Chondrocyte (in vitro differentiated cells): Measurements from ENCODE around the gene TRIM45. TPM values are rescaled to one million over a fixed set of nuclear protein-coding genes. Genes with fewer than 3 reads are reported as not detected.

Experiments
- DNase-seq: peaks from one replicate; pipeline ENCODE4 v3.0.0; 2021; ENCODE audit warnings: mixed read lengths, low spot score
- H3K27ac Mint-ChIP-seq: one replicate; pipeline ENCODE4 v1.8.0; 2021; ENCODE audit warnings: mild to moderate bottlenecking, moderate library complexity, mixed read lengths; ENCODE audit not compliant: unreplicated experiment
- H3K27me3 Mint-ChIP-seq: 2 replicates; pipeline ENCODE4 v1.8.0; 2021; ENCODE audit warnings: low read depth, mixed read lengths
- H3K36me3 Mint-ChIP-seq: 2 replicates; pipeline ENCODE4 v1.8.0; 2021; ENCODE audit warnings: low read depth, mixed read lengths
- H3K4me1 Mint-ChIP-seq: 2 replicates; pipeline ENCODE4 v1.8.0; 2021; ENCODE audit warnings: low read depth, mild to moderate bottlenecking, mixed read lengths
- H3K4me3 Mint-ChIP-seq: one replicate; pipeline ENCODE4 v1.8.0; 2021; ENCODE audit warnings: mild to moderate bottlenecking, moderate library complexity, mixed read lengths; ENCODE audit not compliant: unreplicated experiment
- H3K9me3 Mint-ChIP-seq: 2 replicates; pipeline ENCODE4 v1.8.0; 2021; ENCODE audit warnings: low read depth, mixed read lengths
- total RNA-seq: library from RNA; stranded (reverse); gene quantifications from 3 replicates; pipeline ENCODE4 v1.2.1, GENCODE V29; 2021
- TF ChIP-seq, protein P1 (sequence below): fragments of 200-600 bp; sonication (generic); IDR thresholded peaks from 2 replicates; pipeline ENCODE4 v1.5.0; 2021; ENCODE audit warnings: antibody characterized with exemption, mild to moderate bottlenecking, moderate library complexity

TRIM45 gene
- total RNA-seq, 1 donor from 2014 or later: 5.3 TPM

DNA sequence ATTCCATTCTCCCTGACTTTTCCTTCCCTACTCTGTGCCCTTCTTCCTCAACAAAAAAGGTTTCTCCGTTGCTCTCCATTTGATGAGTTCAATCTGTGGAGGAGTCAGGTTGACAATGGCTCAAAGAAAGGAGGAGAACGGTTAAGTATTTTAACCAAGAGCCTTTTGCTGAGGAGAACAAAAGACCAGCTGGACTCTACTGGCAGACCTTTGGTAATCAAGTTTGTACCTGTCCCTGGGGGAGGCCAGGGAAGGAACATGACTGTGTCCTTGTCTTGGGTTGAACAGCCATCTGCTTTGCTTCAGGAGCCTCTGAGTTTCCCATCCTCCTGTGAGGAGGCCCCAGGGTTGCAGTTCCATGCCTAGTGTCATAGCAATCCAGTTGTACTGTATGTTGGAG is 31.6 kb downstream of the TRIM45 start:
- no peak overlapping the region for H3K4me3 Mint-ChIP-seq
- no peak overlapping the region for H3K27ac Mint-ChIP-seq
- peaks cover 6% of the 10 kb centered on the region for H3K36me3 Mint-ChIP-seq
- peaks cover 29% of the 10 kb centered on the region for H3K4me1 Mint-ChIP-seq
- H3K9me3 Mint-ChIP-seq: no peaks in the 10 kb centered on the region
- H3K27me3 Mint-ChIP-seq: no peaks in the 10 kb centered on the region
- no peak for DNase-seq
- TF ChIP-seq, protein P1, sequence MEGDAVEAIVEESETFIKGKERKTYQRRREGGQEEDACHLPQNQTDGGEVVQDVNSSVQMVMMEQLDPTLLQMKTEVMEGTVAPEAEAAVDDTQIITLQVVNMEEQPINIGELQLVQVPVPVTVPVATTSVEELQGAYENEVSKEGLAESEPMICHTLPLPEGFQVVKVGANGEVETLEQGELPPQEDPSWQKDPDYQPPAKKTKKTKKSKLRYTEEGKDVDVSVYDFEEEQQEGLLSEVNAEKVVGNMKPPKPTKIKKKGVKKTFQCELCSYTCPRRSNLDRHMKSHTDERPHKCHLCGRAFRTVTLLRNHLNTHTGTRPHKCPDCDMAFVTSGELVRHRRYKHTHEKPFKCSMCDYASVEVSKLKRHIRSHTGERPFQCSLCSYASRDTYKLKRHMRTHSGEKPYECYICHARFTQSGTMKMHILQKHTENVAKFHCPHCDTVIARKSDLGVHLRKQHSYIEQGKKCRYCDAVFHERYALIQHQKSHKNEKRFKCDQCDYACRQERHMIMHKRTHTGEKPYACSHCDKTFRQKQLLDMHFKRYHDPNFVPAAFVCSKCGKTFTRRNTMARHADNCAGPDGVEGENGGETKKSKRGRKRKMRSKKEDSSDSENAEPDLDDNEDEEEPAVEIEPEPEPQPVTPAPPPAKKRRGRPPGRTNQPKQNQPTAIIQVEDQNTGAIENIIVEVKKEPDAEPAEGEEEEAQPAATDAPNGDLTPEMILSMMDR: no peak

DNA sequence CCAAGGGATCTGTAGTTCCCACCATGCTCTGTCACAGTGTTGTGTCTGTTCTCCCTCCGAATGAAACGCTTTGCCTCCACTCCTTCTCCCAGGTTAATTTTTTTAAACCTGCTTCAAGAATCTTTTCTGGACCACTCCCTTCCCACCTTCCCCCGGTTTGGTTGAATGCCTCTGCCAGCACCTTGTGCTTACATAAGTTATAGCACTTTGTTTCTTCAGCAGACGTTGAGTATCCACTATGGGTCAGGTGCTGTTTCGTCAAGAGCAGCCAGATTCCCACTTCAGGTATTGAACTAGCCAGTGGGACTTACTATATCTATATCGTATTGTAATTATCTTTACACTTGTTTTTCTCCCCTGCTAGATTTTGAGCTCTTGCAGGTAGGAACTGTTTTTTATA is 33.9 kb downstream of the TRIM45 start:
- peaks cover 6% of the 10 kb centered on the region for H3K36me3 Mint-ChIP-seq
- TF ChIP-seq, protein P1: no peak
- no peaks in the 10 kb centered on the region for H3K9me3 Mint-ChIP-seq
- no peak for DNase-seq
- no peak overlapping the region for H3K4me3 Mint-ChIP-seq
- no peak overlapping the region for H3K27ac Mint-ChIP-seq
- H3K27me3 Mint-ChIP-seq: no peaks in the 10 kb centered on the region
- peaks cover 6% of the 10 kb centered on the region for H3K4me1 Mint-ChIP-seq

DNA sequence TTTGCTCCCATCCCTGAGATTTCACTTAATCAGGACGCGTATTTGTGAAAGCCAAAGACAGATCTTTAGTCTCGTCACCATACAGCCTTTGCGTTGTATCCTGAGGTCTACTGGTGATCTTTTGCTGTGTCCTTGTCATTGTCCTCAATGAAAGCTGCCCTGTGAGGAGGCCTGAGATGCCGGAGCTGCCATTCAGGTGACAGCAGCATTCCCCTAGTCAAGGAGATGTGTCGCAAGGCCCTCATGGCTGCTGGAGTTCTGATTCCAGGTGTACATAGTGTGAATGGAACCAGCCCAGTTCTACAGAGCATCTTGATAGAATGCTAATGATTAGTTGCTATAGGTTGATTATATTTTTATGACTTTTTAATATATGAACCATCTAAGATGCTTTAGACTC is 37.3 kb downstream of the TRIM45 start:
- H3K27me3 Mint-ChIP-seq: no peaks in the 10 kb centered on the region
- no peak for DNase-seq
- TF ChIP-seq, protein P1: no peak
- no peaks in the 10 kb centered on the region for H3K9me3 Mint-ChIP-seq
- peaks cover 9% of the 10 kb centered on the region for H3K36me3 Mint-ChIP-seq
- no peak overlapping the region for H3K27ac Mint-ChIP-seq
- H3K4me1 Mint-ChIP-seq: no peaks in the 10 kb centered on the region
- no peak overlapping the region for H3K4me3 Mint-ChIP-seq

DNA sequence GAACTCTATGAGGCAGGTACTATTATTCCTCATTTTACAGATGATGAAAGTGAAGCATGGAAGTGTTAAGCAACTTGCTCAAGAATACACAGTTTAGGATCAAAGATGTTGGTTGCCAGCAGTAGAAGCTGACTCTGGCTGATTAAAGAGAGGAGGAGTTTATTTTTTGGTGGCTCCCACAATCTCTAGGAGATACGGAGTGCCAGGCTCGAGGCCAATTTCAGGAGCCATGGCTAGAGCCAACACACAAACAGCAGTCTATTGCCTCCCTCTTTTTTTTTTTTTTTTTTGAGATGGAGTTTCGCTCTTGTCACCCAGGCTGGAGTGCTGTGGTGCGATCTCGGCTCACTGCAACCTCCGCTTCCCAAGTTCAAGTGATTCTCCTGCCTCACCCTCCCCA is 41.8 kb downstream of the TRIM45 start:
- no peak overlapping the region for H3K27ac Mint-ChIP-seq
- H3K27me3 Mint-ChIP-seq: no peaks in the 10 kb centered on the region
- peaks cover 6% of the 10 kb centered on the region for H3K4me1 Mint-ChIP-seq
- TF ChIP-seq, protein P1: no peak
- no peak overlapping the region for H3K4me3 Mint-ChIP-seq
- no peak for DNase-seq
- no peaks in the 10 kb centered on the region for H3K9me3 Mint-ChIP-seq
- H3K36me3 Mint-ChIP-seq: peaks cover 26% of the 10 kb centered on the region

DNA sequence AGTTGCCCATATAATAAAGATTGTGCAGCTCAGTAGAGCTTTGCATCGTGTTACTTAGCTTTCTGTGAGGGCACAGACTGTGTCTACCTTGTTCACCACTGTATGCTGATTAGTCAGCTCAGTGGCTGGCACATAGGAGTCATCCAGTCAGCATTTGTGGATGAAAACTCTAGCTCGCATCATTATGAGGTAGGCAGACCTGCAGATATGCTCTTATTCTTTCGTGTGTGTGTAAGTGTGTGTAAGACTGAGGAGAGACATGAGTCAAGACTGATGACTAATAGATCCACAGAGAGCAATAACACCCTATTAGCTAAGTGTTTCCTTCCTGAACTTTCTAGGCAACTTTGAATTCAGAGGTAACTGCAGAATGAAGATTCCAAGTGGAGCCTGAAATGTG is 44.3 kb downstream of the TRIM45 start:
- peak overlapping the region; percentile 74 for H3K27ac Mint-ChIP-seq
- H3K4me1 Mint-ChIP-seq: peaks cover 6% of the 10 kb centered on the region
- H3K9me3 Mint-ChIP-seq: no peaks in the 10 kb centered on the region
- H3K4me3 Mint-ChIP-seq: no peak overlapping the region
- H3K27me3 Mint-ChIP-seq: no peaks in the 10 kb centered on the region
- TF ChIP-seq, protein P1: no peak
- DNase-seq: no peak
- H3K36me3 Mint-ChIP-seq: peaks cover 26% of the 10 kb centered on the region
